HG03378 (cell line): Measurements from ENCODE around the gene PEF1.

Source experiments
- ATAC-seq: cut with Tn5 transposase; IDR thresholded peaks from one replicate; pipeline ENCODE4 v1.9.1; 2021; ENCODE audit warnings: mild to moderate bottlenecking, moderate library complexity; ENCODE audit not compliant: unreplicated experiment

Gene PEF1

DNA sequence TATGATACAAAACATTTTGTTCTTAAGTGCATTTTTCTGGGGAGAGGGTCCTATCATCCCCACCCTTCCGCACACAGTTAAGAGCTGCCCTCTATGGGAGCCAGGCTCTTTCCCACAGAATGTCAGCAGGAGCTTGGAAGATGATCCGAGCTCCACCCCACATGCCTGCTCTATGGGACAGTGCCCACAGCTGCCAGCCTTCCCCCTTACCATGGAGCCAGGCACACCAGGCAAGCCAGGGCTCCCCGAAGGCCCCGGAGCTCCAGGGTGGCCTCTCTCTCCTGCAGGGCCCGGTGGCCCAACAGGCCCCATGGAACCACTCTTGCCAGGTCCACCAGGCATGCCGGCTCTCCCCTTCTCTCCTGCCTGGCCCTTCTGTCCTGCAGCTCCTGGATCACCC is 10.4 kb upstream of the PEF1 start:
- no peak for ATAC-seq

DNA sequence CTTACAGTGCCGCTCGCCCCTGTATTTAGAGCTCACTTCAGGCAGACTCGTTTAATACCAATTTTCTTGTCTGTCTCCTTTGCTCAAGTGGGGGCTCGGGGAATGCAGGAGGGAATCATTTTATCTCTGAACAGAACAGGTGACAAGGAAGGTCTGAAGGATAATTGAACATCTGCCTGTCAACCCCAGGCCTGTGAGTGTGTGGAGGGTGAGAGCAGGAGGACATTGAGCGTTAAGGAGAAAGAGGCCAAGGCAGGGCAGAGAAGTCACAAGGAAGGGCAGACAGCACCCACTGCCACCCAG is 9.7 kb upstream of the PEF1 start:
- ATAC-seq: no peak

- ATAC-seq: no peak
These were observed 9.2 kb upstream of the PEF1 start for GRCh38 chr1:31653717-31654473.

- no peak for ATAC-seq
These were observed 8.3 kb upstream of the PEF1 start for GRCh38 chr1:31652891-31653499.

DNA sequence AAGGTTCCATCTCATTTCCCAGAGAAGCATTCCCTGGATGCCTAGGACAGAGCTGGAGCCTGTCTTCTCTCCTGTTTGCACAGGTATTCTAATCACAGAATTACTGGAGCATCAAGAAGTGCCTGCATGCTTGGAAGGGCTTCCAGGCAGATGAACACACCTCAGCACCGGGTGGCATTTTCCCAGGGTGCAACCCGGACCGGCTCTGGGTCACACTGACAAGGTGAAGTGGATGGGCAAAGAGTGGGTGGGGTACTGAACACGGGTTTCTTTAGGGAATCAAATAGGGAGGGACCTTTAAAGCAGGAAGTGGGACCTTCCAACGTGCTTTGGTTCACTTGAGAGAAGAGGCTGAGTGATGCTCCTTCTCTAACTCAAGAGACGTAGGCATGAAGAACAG is 7.1 kb upstream of the PEF1 start:
- ATAC-seq: no peak

DNA sequence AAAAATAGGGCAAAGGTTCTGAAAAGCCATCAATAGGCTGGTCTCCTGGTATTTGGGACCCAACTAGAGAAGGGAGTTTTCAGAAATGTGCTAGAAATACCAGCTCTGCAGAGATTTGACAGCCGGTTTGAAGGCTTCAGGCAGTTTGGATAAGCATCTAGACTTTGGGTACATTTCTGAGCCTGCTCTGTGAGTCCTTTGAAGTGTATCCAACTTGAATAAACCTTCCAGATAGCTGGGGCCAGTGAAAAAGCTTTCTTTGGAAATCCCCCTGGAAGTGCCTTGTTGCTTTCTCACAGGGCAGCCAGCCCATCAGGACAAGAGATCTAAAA is 6.4 kb upstream of the PEF1 start:
- ATAC-seq: no peak

DNA sequence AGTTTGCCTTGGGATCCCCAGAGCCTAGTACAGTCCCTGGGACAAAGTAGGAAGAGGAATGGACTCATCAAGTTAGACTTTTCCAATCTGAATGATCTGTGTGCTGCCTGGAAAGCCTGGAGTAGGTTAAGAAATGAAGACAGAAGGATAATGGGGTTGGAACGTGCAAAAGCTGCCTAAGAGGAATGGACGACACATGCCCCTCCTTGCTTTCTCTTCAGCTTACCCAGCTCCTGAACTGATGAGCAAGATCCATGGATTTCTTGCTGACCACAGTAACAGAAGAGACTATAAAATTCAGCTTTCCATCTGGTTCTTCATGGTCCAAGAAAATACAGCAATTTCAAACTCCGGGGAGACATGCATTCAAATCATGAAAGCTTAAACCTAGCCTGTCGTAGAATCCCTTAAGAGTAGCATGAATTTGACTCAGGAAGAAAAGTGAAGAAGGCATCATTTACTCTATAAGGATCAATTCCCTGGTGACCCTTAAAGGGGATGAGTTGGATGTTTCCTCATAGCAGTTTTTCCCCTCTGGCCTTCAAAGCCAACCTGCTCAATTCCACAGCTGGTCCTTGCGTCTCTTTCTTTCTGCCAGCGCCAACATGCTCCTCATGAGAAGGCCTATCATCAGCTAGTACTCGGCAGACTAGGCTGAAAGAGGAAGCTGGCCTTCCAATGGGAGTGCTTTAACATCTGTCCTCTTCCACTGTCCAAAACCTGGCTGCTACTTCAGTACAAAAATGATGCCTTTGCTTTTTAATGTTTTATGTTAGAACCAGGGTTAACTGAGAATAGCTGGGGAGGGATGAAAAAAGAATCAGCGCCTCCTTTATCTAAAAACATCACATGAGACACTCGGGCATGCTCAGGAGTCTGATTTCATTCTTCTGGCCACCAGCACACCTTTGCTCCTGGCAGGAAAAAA is 5.7 kb upstream of the PEF1 start:
- no peak for ATAC-seq

- ATAC-seq: no peak
These were observed 4.1 kb upstream of the PEF1 start for GRCh38 chr1:31648641-31649357.

- ATAC-seq: no peak
These were observed 3.5 kb upstream of the PEF1 start for GRCh38 chr1:31648190-31648589.

GRCh38 chr1:31647106-31647505 is 2.4 kb upstream of the PEF1 start:
- no peak for ATAC-seq

GRCh38 chr1:31646259-31646960 is 1.7 kb upstream of the PEF1 start:
- no peak for ATAC-seq

GRCh38 chr1:31645274-31645568 is 545 bp upstream of the PEF1 start:
- ATAC-seq: no peak

GRCh38 chr1:31643976-31644559 is 608 bp downstream of the PEF1 start:
- no peak for ATAC-seq

DNA sequence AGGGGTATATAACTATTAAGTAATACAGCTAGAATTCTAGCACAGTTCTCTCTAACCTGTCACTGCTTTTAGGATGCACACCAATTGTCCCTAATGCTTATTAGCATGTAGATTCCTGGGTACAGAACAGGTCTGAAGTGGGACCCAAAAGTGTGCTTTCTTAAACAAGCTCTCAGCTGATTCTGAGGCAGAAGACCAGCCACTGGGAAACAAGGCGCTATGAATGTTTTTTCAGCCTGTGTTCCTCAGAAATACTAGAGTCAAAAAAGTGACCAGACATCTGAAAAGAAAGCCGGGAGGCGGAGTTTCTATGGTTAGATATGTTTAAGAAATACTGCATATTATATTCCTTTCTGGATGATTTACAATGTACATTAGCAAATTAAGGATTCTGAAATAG is 1.8 kb downstream of the PEF1 start:
- no peak for ATAC-seq

DNA sequence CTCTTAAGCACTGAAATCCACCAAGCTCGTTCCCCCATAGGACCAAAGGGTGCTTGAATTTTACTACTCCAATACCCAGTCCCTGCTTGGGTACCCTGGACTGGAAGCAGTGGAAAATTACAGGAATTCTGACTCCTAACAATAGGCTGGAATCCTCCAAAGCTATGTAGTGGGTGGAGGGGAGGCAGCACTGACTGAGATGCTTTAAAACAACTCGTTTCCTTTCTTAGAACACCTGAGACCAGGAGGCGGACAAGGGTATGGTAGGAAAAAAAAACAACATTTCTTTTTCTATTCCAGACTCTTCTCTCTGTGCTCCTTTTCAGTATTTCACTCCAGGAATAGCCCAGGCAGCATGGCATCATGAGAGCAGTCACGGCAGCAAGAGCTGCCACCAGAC is 2.3 kb downstream of the PEF1 start:
- ATAC-seq: no peak

GRCh38 chr1:31640964-31641363 is 3.7 kb downstream of the PEF1 start:
- no peak for ATAC-seq

DNA sequence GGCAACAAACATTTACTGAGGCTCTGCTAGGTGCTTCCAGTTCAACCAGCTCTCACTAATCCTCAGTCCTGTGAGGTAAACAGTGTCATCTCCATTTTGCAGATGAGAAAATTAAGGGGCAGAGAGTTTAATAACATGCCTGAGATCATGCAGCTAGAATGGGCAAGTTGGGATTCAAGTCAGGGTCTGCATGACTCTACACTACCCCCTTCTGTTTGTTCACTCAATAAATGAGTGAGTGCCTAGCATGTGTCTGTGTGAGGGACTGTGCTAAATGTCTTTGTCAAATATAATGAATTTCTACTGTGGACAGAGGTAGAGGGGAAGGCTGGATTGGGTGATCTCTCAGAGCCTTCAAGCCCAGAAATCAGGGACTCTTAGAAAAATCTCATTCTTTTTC is 4.5 kb downstream of the PEF1 start:
- no peak for ATAC-seq

- no peak for ATAC-seq
These were observed 5.1 kb downstream of the PEF1 start for GRCh38 chr1:31639543-31639942.

DNA sequence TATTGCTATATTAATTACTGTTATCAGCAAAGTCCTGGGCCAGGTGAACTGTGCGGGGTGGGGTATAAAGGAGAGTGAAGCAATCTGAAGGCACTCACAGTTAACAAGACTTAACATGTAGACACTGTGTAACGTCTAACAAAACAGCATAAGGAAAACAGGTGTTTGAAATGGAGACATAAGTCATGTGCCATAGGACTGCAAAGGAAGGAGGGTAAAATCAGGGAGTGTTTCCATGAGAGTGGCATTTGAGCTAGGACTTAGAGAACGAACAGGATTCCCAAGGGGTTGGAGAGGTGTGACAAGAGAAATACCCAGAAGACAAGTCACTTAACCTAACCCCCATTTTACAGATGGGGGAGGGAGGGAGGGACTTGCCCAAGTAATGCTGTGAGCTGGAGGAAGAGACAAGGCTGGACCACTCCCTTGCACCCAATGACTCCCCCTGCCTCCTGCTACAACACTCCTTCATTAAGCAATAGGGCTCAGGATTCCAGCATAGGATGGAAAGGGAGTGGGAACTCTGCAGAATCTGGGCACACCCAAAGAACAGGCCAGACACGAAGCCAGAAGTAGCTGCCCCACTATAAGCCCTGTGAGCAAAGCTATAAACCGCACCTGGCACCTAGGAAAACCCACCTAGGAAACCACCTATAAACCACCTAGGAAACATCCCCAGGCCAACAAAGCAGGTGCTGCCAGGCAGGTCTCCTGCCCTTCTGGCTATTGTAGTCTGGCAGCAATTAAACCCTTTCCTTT is 6.6 kb downstream of the PEF1 start:
- ATAC-seq: no peak

DNA sequence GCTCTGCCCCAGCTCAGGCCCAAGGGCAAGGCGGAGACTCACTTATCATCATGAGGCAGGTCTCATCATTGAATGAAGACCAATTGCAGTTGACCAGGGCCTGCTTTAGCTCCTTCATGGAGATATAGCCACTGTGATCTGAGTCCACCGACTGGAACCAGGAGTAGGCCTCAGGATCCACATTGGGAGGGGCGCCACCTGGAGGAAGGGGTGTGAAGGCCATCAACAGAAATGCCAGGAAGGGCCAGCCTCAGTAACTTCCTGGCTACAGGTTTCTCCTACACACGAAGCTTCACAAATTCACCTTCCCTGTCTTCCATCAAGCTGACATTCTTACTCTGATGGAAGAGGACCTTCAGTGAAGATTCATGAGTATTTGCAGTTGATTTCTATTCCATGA is 11.6 kb downstream of the PEF1 start:
- ATAC-seq: no peak
